SU-DHL-6 (cell line): Measurements from ENCODE around the gene HOXC6.
A peak's percentile ranks its signal among the peaks of the same experiment; 100 is the strongest.

ENCODE experiments used
- H2AFZ ChIP-seq: fragments of 200-600 bp; sonication (generic); 2 replicates; pipeline ENCODE4 v1.6.1; 2014; ENCODE audit warnings: low read depth, mild to moderate bottlenecking, moderate library complexity, mixed read lengths, antibody characterized with exemption, low read length; ENCODE audit not compliant: severe bottlenecking
- H3F3A ChIP-seq: fragments of 200-600 bp; shearing (Covaris generic); 2 replicates; pipeline ENCODE4 v1.6.0; 2016; ENCODE audit warnings: antibody characterized with exemption, mild to moderate bottlenecking; ENCODE audit not compliant: insufficient read depth
- H3K27ac ChIP-seq: fragments of 200-600 bp; sonication (generic); 2 replicates; pipeline ENCODE4 v1.5.1; 2016; ENCODE audit warnings: low read depth, mild to moderate bottlenecking, low read length, moderate library complexity, mixed read lengths
- H3K27me3 ChIP-seq: fragments of 200-600 bp; sonication (generic), shearing (Covaris generic); 2 replicates; pipeline ENCODE4 v1.6.0; 2014; ENCODE audit warnings: mild to moderate bottlenecking, low read length
- H3K36me3 ChIP-seq: fragments of 200-600 bp; sonication (generic); 2 replicates; pipeline ENCODE4 v1.6.1; 2014; ENCODE audit warnings: mild to moderate bottlenecking, low read length, mixed read lengths
- H3K4me2 ChIP-seq: fragments of 300-600, 200-600 bp; shearing (Covaris generic), sonication (generic); 2 replicates; pipeline ENCODE4 v1.6.0; 2014; ENCODE audit warnings: low read length, low read depth, mild to moderate bottlenecking; ENCODE audit not compliant: poor library complexity, severe bottlenecking
- H3K4me3 ChIP-seq: fragments of 200-600 bp; sonication (generic); 2 replicates; pipeline ENCODE4 v1.5.1; 2014; ENCODE audit warnings: antibody characterized with exemption, low read length, mild to moderate bottlenecking, mixed read lengths; ENCODE audit not compliant: insufficient read depth, poor library complexity, severe bottlenecking
- H3K79me2 ChIP-seq: fragments of 200-600 bp; sonication (generic); 2 replicates; pipeline ENCODE4 v1.6.1; 2014; ENCODE audit warnings: mild to moderate bottlenecking, low read length, moderate library complexity; ENCODE audit not compliant: insufficient read depth
- H3K9ac ChIP-seq: fragments of 200-600 bp; sonication (generic); 2 replicates; pipeline ENCODE4 v1.7.0; 2014; ENCODE audit warnings: mild to moderate bottlenecking, low read length
- H3K9me2 ChIP-seq: fragments of 200-600 bp; sonication (generic); replicated peaks from 2 replicates; pipeline ENCODE4 v1.6.1; 2014; ENCODE audit warnings: low read length; ENCODE audit not compliant: insufficient read depth
- H3K9me3 ChIP-seq: fragments of 200-600 bp; sonication (generic); 2 replicates; pipeline ENCODE4 v1.6.1; 2014; ENCODE audit warnings: low read length, mixed read lengths; ENCODE audit not compliant: insufficient read depth
- H4K20me1 ChIP-seq: fragments of 200-600 bp; sonication (generic); 2 replicates; pipeline ENCODE4 v1.6.1; 2014; ENCODE audit warnings: low read depth, mild to moderate bottlenecking, antibody characterized with exemption, low read length, moderate library complexity, mixed read lengths
- CTCF ChIP-seq: fragments of 200-600 bp; sonication (generic); IDR thresholded peaks from one replicate; pipeline ENCODE4 v1.5.1; 2017; ENCODE audit warnings: antibody characterized with exemption, mild to moderate bottlenecking, low read length, moderate library complexity; ENCODE audit not compliant: insufficient read depth, poor library complexity, severe bottlenecking
- EZH2phosphoT487 ChIP-seq: fragments of 200-600 bp; sonication (generic), shearing (Covaris generic); conservative IDR thresholded peaks from 2 replicates; pipeline ENCODE4 v1.6.1; 2018; ENCODE audit warnings: mild to moderate bottlenecking, antibody characterized with exemption, low read length, moderate library complexity, mixed read lengths

Gene HOXC6

DNA sequence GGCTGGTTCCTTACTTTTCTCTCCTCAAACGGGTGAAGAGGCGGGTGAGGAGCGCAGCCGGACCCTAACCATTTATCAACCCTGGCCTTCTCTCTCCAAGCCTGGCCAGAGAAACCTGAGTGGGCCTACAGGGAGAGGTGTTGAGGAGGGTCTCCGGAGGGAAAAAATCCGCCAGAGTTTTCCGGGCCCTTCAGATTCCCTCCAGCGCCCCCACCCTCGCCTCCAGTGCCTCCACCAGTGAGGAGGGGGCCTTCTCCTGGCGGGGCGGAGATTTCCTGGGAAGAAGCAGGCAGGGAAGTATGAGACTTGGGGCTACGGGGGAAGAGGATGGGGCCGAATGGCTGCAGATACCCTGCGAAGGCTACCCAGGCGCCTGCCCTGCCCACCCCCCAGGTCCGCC, 3.2 kb downstream of the HOXC6 start:
- no peak overlapping the region for H3K27ac ChIP-seq
- H3K27me3 ChIP-seq, result no peaks in the 10 kb centered on the region
- no peaks in the 10 kb centered on the region for H3K9me2 ChIP-seq
- H3K79me2 ChIP-seq, result no peaks in the 10 kb centered on the region
- H3K9me3 ChIP-seq, result no peaks in the 10 kb centered on the region
- no peaks in the 10 kb centered on the region for H3F3A ChIP-seq
- no peak overlapping the region for H2AFZ ChIP-seq
- H3K36me3 ChIP-seq, result no peaks in the 10 kb centered on the region
- no peak overlapping the region for H3K4me3 ChIP-seq
- H3K9ac ChIP-seq, result no peak overlapping the region
- no peaks in the 10 kb centered on the region for H4K20me1 ChIP-seq
- TF ChIP-seq CTCF, result no peak
- no peak for TF ChIP-seq EZH2phosphoT487
- no peak overlapping the region for H3K4me2 ChIP-seq

DNA sequence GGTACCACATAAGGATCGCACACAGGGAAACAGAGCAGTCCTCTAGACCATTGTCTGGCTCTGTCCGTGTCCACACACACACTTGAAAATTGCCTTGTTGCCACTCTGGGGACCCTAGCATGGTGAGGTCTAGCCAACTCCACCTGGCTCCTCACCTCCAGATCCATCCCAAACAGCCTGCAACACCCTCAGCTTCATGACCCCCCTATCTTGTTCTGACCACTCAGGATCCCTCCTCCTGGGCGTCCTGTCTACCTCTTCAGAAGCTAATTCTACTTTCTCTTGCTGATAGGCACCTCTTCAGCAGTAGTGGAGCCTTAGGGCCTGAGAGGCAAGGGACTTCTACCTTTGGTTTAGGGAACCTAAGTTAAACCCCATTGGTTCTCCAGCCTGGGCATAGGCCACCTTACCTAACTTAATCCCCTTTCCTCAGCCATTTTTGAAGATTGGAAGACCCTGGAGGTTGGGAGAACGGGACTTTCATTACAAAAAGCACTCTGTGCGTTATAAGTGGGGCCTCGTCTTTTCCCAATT, 3.9 kb downstream of the HOXC6 start:
- H3K4me2 ChIP-seq, result no peak overlapping the region
- no peaks in the 10 kb centered on the region for H3K27me3 ChIP-seq
- no peak for TF ChIP-seq EZH2phosphoT487
- TF ChIP-seq CTCF, result no peak
- no peak overlapping the region for H2AFZ ChIP-seq
- H3K36me3 ChIP-seq, result no peaks in the 10 kb centered on the region
- H3F3A ChIP-seq, result no peaks in the 10 kb centered on the region
- no peak overlapping the region for H3K27ac ChIP-seq
- H3K4me3 ChIP-seq, result no peak overlapping the region
- no peaks in the 10 kb centered on the region for H4K20me1 ChIP-seq
- no peaks in the 10 kb centered on the region for H3K79me2 ChIP-seq
- H3K9ac ChIP-seq, result no peak overlapping the region
- no peaks in the 10 kb centered on the region for H3K9me2 ChIP-seq
- H3K9me3 ChIP-seq, result no peaks in the 10 kb centered on the region

- no peak within 1 kb of the TSS for H3K4me3 ChIP-seq
- TF ChIP-seq CTCF (peak; percentile 72), EZH2phosphoT487 (no peak)
- H3K4me2 ChIP-seq, result no peak within 1 kb of the TSS
- H3K9me3 ChIP-seq, result no peaks in the 10 kb centered on the region
- H2AFZ ChIP-seq, result no peak within 1 kb of the TSS
- no peaks in the 10 kb centered on the region for H3K79me2 ChIP-seq
- H4K20me1 ChIP-seq, result no peaks in the 10 kb centered on the region
- no peaks in the 10 kb centered on the region for H3F3A ChIP-seq
- H3K36me3 ChIP-seq, result no peaks in the 10 kb centered on the region
- H3K27ac ChIP-seq, result no peak within 1 kb of the TSS
- H3K27me3 ChIP-seq, result no peaks in the 10 kb centered on the region
- no peak within 1 kb of the TSS for H3K9ac ChIP-seq
- H3K9me2 ChIP-seq, result no peaks in the 10 kb centered on the region
Observed at GRCh38 chr12:54032627-54033100, 4.4 kb downstream of the HOXC6 start, which contains the start of gene HOXC5. HOXC5 (plus strand) TSS chr12:54033050; CDS start chr12:54033123, 73 bp downstream.
